ENCODE data around the gene PRTFDC1.
A peak's percentile ranks its signal among the peaks of the same experiment; 100 is the strongest.
"Not testable (repeated sequence)": the region's sequence is repeated elsewhere in the genome, so short reads cannot be mapped to it uniquely, and the experiment has no call there.

Gene PRTFDC1

DNA sequence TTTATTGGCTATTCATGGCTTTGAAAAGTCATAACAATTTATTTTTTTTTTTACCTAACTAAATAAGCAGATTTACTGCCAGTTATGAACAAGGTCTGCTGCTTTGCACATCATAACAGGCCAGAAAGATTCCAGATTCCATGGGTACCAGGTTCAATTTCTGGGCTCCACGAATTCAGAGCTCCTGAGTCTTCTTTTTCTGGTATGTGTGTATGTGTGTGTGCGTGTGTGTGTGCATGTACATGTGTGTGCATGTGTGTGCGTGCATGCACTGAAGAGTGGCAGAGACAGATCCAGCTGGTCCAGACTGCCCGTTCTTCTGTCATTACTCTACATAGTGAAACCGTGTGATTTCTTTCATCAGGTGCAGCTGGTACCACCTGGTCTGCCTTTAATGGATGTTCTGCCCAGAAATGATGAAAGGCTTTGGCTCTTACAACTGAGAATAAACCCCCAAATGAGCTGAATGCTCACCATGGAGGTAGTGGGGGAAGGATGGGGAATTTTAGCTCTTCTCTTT, 14.6 kb upstream of the PRTFDC1 start:
- no peak for DNase-seq (ENCODE audit: low read depth in 1 of 2, low spot score in 1 of 2)

DNA sequence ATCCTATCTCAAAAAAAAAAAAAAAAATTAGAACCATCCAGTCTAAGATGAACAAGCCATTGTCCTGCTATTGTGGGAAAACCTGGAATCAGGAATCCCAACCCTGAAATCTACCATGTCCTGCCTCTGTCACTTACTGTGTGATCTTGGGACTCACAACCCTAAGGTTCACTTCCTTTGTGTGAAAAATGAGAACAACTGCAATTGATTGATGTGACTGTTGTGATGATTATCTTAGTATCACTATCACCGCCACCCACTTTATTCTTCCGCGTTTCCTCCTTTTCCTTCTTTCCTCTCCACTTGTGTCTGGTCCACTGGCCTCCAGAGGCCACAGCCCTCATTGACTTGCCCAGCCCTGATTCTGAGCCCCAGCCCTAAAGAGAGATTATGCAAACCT, 12.6 kb upstream of the PRTFDC1 start:
- no peak for DNase-seq (ENCODE audit: low read depth in 1 of 2, low spot score in 1 of 2)

DNA sequence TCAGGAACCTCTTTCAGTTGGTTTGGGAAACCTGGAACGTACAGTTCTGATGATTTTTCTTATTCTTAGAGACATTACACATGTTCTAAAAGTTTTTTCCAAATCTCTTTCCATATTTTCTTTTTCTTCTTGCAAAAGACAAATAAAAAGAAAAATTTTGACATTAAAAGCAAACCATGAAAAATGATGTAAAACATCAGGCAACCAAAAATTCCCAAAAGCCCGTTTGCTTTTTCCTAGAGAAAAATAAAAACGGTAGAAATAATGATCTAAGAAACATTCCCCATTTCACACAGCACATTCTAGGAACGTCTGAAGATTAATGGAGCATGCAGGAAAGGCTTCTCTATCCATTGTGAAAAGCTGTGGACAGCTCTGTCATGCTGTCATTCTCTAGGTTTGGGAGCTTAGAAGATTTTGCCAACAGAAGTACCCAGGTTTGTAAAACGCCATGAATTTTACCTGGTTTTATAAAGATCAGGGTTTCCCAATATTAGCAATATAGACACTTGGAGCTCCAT, 11.2 kb upstream of the PRTFDC1 start:
- no peak for DNase-seq (ENCODE audit: low read depth in 1 of 2, low spot score in 1 of 2)

DNA sequence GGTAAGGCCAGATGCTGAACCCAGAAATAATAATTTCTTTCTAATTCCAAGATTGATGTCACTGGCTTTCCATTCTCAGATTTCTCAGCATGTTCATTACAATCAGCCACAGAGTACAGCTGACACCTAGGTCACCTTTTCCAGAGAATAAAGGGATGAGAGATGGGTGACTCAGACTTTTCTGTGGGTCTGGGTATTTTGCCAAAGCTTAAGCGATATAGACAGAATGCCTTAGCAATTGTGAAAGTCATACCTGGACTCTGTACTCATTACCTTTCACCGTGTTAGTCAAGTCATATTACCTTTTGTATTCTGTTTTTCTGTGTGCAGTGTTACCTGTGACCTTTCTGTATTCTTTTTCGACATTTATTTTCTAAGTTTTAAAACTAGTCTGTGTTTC, 10.6 kb upstream of the PRTFDC1 start:
- DNase-seq (ENCODE audit: low read depth in 1 of 2, low spot score in 1 of 2) = peak in 1 of 2 donors; percentile 1

DNA sequence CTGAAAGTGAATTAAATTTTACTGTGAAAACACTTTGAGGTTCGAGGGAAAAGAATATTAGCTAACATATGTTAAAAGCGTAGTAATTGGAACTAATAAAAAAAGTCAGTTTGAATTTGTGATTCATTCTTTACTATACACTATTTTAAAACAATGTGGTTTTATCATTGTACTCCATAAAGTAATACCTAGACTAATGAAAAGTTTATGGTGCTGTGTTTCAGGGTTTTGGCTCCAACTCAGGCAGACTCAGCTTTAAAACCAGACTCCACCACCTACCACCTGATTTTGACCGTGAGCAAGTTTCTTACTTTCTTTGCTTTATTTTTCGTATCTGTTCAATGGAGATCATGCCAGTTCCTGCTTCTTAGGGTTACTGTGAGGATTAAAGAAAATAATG, 9.2 kb upstream of the PRTFDC1 start:
- DNase-seq (ENCODE audit: low read depth in 1 of 2, low spot score in 1 of 2) = no peak

DNA sequence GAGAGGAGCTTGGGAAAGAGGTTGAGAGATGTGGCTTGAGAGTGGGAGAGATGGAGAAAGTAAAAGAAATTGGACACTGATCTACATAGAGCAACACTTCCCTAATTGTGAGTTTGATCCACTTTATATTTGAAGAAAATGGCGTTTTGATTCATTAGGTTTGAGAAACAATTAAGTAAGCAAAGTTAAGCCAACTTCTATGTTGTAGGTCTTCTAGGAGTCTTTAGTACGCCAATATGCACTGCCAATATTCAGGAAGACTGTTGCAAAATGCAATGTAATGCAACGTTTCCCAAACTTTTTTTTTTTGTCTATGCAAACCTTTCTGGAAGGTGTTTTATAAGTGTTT, 7.0 kb upstream of the PRTFDC1 start:
- no peak for DNase-seq (ENCODE audit: low read depth in 1 of 2, low spot score in 1 of 2)

DNA sequence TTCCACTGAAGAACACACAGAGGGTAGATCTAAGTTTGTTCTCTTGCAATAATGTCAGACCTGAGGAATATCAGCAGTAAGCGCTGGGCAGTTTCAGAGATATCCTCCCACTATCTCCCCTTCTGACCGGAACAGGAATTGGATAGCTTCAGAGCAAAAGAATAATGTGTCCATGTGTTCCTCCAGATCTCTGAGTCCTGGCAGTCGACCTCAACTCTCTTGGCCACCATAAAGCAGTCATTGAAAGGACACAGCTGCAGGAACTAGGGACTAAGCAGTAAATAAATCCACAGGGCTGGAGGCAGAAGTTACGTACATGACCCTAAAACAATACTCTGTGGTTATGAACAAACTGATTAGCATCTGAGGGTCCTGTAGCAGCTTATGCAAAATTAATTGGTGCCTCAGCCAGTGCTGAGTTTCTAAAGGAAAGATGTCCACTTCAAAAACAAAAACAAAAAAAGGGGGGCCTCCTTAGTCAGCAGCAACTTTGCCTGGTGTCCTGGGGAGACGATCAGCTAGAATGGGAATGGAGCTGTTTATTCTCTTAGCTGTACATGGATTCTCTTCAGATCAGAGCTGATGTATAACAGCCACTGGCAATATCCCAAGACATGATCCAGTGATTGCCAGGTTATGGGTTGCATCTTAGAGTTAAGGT, 6.4 kb upstream of the PRTFDC1 start:
- DNase-seq (ENCODE audit: low read depth in 1 of 2, low spot score in 1 of 2) = no peak

DNA sequence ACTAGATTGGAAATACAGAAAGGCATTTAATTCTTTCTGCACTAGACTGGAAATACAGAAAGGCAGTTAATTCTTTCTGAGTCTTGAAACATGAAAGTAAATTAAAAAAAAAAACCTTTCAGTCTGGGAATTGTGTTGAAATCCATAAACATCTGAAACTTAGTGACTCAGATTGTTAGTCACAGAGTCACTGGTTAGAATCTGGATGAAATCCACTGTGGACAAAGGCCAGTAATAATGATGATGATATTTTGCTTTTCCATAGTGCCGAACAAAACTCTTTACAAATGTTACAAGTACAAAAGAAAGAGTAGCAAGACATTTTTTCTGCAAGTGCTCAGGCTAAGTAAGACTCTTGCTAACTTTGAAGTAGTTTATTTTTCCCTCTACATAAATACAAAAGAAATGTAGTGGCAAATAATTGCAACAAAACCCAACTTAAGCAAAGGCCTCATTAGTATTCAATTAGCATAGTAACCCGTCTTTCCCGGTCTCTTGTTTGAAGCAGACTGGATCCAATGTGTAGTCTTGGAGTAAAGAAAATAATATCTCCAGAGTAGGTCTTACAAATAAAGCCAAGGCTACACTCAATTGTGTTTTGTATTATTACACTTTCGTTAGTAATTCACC, 5.8 kb upstream of the PRTFDC1 start:
- no peak for DNase-seq (ENCODE audit: low read depth in 1 of 2, low spot score in 1 of 2)

DNA sequence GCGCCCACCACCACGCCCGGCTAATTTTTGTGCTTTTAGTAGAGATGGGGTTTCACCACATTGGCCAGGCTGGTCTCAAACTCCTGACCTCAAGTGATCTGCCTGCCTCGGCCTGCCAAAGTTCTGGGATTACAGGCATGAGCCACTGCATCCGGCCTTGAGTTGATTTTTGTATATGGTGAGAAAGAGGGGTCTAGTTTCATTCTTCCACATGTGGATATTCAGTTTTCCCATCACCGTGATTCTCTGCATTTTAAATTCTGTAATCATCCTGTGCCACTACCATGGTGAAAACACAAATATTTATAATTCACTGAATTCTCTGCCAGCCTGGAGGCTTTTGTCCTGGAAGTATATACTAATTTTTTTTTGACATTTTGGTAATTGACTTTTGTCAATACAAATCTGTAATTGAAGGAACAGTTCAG, 5.2 kb upstream of the PRTFDC1 start:
- DNase-seq (ENCODE audit: low read depth in 1 of 2, low spot score in 1 of 2) = not testable (repeated sequence)

DNA sequence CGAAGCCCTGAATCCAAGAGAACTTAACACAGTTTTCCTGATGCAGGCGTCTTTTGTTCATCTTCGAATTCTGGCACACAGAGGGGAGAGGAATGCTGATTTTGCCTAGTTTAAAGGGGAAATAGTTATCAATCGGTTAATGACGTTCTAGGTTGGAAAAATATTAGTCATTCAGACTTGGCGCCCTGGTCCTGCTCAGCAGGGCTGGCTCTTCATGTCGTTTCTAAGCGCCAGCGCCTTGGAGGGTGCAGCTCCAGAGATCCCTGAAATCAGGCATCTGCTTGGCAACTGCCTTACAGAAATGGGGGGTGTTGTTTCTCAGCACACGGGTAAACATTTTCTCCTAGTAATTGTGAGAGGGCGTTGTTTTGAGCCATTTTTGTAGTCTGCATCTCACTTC, 1.3 kb upstream of the PRTFDC1 start:
- no peak for DNase-seq (ENCODE audit: low read depth in 1 of 2, low spot score in 1 of 2)

DNA sequence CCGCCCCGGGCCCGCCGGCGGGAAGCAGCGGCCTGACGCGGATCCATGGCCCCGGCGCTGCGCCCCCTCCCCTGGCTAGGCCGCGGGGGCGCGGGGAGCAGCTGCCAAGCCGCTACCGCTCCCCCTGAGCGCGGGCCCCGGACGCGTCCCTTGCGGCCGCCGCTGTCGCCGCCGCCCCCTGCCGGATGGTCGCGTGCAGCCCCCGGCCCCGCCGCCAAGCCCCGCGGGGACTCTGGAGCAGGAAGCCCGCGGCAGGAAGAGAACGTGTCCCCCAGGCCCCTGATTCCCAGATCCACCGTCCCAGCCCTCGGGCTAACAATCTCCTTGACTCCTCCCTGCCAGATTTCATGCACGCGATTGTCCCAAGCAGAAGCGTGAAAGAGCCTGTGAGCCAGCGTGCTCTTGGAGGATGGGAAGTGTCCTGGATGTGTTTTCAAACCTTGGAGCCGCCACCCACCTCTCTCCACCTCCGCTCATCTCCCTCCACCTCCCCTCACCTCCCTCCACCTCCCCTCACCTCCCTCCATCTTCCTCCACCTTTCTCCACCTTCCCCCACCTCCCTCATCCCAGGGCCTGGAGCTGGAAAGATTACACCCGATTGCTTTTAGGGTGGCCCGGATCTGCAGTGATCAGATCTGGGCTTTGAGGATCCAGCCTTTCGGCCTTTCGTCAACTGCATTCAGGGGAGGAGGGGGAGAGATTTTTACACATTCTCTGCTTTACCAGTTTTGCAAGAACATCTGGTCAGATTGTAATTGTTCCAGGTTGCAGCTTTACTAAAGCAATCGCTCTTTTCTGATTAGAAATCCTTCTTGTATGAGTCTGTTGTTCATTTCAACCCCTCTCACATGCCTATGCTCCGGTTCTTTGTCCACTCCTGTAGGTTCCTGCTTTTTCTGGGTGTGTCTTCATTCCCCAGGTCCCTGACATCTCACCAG, 570 bp upstream of the PRTFDC1 start:
- peak; percentile 8 to 12 for DNase-seq (ENCODE audit: low read depth in 1 of 2, low spot score in 1 of 2)

DNA sequence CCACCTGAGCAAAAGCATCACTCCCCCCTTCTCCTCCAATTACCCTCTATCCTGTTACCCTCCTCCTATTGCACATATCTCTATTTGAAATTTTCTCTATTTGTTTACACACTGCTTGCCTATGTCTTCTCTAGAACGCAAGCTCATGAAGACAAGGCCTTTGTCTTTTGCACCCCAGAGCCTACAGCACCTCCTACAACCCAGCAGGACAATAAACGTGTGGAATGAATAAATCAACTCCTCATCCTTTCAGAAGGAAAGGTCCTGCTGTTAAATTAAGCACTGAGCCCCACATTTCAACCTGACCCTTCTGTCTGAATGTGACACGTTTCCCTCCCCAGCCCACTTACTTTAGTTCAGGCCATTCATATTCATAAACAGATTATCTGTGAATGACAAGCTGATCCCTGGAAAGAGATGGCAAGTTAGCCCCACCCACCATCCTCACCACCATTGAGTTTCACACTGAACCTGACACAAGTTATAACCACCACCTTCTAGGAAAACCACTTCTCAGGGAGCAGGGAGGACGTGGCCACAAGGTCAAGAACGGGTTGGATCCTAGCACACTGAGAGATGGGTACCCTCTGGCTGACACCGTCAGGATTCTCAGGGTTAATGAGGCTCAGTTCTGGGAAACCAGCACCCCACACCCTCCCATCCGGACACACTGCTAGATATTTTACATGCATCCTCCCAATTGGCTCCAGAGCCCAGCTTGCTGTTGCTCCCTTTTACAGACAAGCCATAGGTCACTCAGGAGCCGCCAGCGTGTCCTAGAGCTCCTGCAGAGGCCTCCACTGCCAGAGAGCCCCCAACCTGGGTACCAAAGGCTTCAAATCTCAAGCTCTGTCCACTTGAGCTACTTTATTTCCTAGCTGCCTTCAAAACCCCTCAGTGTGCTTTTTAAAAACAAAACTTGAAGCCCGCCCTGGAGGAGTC, 934 bp downstream of the PRTFDC1 start:
- DNase-seq (ENCODE audit: low read depth in 1 of 2, low spot score in 1 of 2) = no peak

DNA sequence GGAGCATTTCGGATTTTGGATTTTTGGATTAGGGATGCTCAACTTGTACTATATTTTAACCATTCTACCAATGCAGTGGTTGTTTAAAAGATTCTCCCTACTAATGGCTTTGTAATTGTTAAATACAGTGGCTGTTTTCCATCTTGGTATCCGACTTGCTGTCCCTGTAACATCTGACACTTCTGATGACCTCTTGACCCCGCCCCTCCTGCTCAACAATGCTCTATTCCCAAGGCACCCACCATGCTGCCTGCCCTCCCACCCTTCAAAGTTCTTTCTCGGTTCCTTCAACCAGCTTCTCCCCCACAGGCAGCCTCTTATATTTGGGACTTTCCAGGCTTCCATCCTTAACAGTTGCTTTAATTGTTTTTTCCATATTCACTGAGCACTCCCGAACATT, 2.0 kb downstream of the PRTFDC1 start:
- DNase-seq (ENCODE audit: low read depth in 1 of 2, low spot score in 1 of 2) = no peak

DNA sequence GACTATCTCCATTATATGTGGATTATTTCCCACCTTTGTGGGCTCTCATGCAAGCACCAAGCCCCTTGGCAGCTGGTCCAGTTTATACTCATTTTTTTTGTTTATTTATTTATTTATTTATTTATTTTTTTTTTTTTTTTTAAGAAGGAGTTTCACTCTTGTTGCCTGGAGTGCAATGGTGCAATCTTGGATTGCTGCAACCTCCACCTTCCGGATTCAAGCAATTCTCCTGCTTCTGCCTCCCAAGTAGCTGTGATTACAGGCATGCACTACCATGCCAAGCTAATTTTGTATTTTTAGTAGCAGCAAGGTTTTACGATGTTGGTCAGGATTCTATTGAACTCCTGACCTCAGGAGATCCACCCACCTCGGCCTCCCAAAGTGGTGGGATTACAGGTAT, 2.8 kb downstream of the PRTFDC1 start:
- DNase-seq (ENCODE audit: low read depth in 1 of 2, low spot score in 1 of 2) = no peak

DNA sequence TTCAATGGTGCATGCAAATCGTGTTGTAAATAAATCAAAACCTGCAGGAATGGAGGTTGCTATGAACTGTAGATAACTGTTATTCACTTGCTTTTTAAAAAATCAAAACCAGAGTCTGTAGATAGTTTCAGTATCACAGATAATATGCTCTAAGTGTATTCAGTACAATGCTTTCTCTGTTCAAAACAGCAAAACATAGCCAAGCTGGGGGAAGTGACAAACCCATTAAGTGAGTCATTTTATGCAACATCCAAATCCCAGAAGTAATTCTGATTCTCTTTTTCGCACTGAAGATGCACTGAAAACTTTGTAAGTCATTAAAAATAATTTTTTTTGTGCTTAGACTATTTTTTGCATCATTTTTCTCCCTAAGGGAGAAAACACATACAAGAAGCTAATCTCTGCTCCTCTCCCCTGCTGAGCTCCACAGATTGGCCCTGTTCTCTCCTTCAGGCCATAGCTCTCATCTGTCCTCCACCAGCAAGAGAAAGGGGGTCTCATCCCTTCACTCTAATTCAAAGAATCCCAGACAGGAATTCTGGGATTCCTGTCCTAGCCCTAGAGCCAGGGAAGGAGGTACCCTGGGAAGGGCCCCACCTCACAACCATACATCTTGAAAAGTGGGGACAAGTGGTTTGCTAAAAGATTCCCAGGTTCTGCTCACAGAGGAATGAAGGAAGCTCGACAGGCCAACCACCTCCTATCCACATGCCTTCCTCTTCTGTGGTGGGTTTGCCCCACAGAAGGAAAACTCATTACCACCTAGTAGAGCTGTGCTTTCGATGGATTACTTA, 4.9 kb downstream of the PRTFDC1 start:
- DNase-seq (ENCODE audit: low read depth in 1 of 2, low spot score in 1 of 2) = no peak

DNA sequence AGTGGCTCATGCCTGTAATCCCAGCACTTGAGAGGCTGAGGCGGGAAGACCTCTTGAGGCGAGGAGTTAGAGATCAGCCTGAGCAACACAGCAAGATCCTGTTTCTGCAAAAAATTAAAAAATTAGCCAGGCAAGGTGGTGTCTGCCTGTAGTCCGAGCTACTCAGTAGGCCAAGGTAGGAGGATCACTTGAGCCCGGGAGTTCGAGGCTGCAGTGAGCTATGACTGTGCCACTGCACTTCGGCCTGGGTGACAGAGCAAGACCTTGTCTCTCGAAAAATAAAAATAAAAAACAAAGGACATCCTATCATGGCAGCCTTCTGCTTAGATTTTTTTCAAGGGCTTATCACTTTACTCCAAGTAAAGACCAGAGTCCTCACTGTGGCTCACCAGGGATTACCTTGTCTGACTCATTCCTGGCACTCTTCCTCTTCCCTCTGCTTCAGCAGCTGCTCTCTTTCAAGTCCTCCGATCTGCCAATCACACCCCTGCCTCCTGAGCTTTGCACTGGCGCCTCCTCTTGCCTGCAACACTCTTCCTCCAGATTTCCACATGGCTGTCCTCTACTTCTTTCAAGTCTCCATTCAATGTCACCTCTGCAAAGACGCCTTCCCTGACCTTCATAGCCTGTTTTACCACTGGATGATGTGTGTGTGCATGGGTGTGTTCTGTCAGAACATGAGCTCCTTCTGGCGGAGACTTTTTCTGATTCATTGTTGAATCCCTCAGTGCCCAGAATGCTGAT, 7.7 kb downstream of the PRTFDC1 start:
- DNase-seq (ENCODE audit: low read depth in 1 of 2, low spot score in 1 of 2) = no peak

DNA sequence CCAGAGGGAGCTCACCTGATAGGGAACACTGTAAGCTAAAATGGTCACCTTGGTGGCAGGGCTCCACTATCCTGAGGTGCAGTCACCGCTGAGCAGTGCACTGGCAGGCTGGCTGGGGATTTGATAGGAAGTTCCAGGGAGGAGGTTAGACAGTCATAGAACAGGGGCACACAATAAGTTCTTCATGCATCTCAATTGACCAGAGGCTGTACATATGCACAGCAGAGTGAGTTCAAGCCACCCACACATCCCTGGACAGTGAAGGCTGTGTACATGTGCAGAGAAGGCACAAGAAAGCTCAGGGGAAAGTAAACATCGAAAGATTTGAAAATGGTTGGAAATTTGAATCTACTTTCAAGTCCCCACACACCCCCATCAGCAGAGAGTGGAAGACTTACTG, 13.9 kb downstream of the PRTFDC1 start:
- no peak for DNase-seq (ENCODE audit: low read depth in 1 of 2, low spot score in 1 of 2)

DNA sequence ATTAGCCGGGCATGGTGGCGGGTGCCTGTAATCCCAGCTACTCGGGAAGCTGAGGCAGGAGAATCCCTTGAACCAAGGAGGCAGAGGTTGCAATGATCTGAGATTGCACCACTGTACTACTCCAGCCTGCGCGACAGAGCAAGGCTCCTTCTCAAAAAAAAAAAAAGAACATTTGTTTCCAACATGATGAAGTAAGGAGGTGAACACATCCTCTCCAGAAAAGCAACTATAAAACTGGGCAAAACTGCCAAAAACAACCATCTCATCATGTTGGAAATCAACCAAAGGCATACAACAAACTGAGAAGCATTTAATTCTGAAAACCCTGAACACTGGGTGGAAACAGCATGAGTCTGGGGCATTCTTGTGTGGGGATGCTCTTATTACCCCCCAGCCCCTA, 14.3 kb downstream of the PRTFDC1 start:
- no peak for DNase-seq (ENCODE audit: low read depth in 1 of 2, low spot score in 1 of 2)
